Stimulated activated CD8-positive, alpha-beta memory T cell treated with anti-CD3 and anti-CD28 coated beads, Interleukin-12 subunit alpha, Interleukin-12 subunit beta, amount 100 ng/mL, for 24 hours (primary cell): ENCODE measurements around the gene NEO1.

ENCODE experiments used
- DNase-seq: peaks from one replicate; pipeline ENCODE4 v3.0.0-alpha.2; 2020; ENCODE audit errors: extremely low read depth

Gene NEO1

GRCh38 chr15:73078722-73079121 is 26.5 kb downstream of the NEO1 start:
- no peak for DNase-seq

GRCh38 chr15:73079565-73079964 is 27.3 kb downstream of the NEO1 start:
- no peak for DNase-seq

- DNase-seq, result no peak
Observed at GRCh38 chr15:73081321-73081958, 29.2 kb downstream of the NEO1 start.

- no peak for DNase-seq
Observed at GRCh38 chr15:73082812-73083211, 30.5 kb downstream of the NEO1 start.

- DNase-seq, result no peak
Observed at GRCh38 chr15:73087098-73087497, 34.8 kb downstream of the NEO1 start.

- DNase-seq, result no peak
Observed at GRCh38 chr15:73105064-73105463, 52.8 kb downstream of the NEO1 start.

GRCh38 chr15:73108676-73109075 is 56.4 kb downstream of the NEO1 start:
- no peak for DNase-seq

- no peak for DNase-seq
Observed at GRCh38 chr15:73109765-73110164, 57.5 kb downstream of the NEO1 start.

- DNase-seq, result no peak
Observed at GRCh38 chr15:73110201-73110600, 57.9 kb downstream of the NEO1 start.

GRCh38 chr15:73114064-73114463 is 61.8 kb downstream of the NEO1 start:
- DNase-seq, result no peak

GRCh38 chr15:73116164-73116563 is 63.9 kb downstream of the NEO1 start:
- no peak for DNase-seq

GRCh38 chr15:73118055-73118454 is 65.8 kb downstream of the NEO1 start:
- no peak for DNase-seq

GRCh38 chr15:73119478-73119877 is 67.2 kb downstream of the NEO1 start:
- DNase-seq, result no peak

- DNase-seq, result no peak
Observed at GRCh38 chr15:73120269-73120668, 68.0 kb downstream of the NEO1 start.

GRCh38 chr15:73125219-73125618 is 73.0 kb downstream of the NEO1 start:
- DNase-seq, result no peak

- DNase-seq, result no peak
Observed at GRCh38 chr15:73127302-73127936, 75.2 kb downstream of the NEO1 start.

- DNase-seq, result no peak
Observed at GRCh38 chr15:73130830-73131229, 78.6 kb downstream of the NEO1 start.

GRCh38 chr15:73134196-73134595 is 81.9 kb downstream of the NEO1 start:
- no peak for DNase-seq

- no peak for DNase-seq
Observed at GRCh38 chr15:73139041-73139743, 86.9 kb downstream of the NEO1 start.

- DNase-seq, result no peak
Observed at GRCh38 chr15:73139744-73140553, 87.7 kb downstream of the NEO1 start.

- DNase-seq, result no peak
Observed at GRCh38 chr15:73141216-73141900, 89.1 kb downstream of the NEO1 start.
